B cell (primary cell): ENCODE results near the gene SF3B5.

Experiments used
- EZH2 ChIP-seq: IDR thresholded peaks from 2 replicates; pipeline ENCODE4 v1.6.1; 2012; ENCODE audit warnings: borderline replicate concordance, low read depth, mild to moderate bottlenecking, moderate library complexity, low read length; ENCODE audit not compliant: insufficient read depth, poor library complexity, severe bottlenecking
- TF ChIP-seq, protein P1 (sequence below): fragments of 200-600 bp; IDR thresholded peaks from one replicate; pipeline ENCODE4 v1.8.0; 2022; ENCODE audit warnings: antibody characterized with exemption, mild to moderate bottlenecking

DNA sequence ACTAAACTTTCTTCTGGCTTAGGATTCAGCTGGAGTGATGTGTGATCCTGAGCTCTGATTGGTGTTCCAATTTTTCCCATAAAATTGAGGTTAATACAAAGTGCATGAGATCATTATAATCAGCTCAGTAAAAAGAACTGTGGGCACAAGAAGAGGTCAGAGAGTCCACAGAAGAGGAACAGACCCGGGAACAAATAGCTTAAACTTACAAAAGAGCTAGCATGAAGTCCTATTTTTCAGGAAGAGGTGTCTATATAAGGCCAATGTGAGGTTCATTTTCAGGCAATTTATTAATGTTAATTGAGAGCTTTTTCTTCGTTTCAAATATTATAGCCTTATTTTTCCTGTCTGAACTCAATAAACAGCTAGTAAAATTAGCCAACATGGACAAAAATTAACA lies 28.0 kb upstream of the SF3B5 start:
- TF ChIP-seq, protein P1, sequence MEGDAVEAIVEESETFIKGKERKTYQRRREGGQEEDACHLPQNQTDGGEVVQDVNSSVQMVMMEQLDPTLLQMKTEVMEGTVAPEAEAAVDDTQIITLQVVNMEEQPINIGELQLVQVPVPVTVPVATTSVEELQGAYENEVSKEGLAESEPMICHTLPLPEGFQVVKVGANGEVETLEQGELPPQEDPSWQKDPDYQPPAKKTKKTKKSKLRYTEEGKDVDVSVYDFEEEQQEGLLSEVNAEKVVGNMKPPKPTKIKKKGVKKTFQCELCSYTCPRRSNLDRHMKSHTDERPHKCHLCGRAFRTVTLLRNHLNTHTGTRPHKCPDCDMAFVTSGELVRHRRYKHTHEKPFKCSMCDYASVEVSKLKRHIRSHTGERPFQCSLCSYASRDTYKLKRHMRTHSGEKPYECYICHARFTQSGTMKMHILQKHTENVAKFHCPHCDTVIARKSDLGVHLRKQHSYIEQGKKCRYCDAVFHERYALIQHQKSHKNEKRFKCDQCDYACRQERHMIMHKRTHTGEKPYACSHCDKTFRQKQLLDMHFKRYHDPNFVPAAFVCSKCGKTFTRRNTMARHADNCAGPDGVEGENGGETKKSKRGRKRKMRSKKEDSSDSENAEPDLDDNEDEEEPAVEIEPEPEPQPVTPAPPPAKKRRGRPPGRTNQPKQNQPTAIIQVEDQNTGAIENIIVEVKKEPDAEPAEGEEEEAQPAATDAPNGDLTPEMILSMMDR: no peak
- no peak for TF ChIP-seq EZH2
